HEK293 (cell line): ENCODE results near the gene BARD1.

Experiments used
- HOXA7 ChIP-seq: sonication (generic); formaldehyde crosslinking; IDR thresholded peaks from 2 replicates; pipeline ENCODE4 v1.8.1; 2022; ENCODE audit warnings: missing genetic modification reagents, borderline replicate concordance
- OVOL3 ChIP-seq: fragments of 450-650 bp; formaldehyde crosslinking; IDR thresholded peaks from 2 replicates; pipeline ENCODE4 v1.5.1; 2016; ENCODE audit warnings: missing biosample characterization, missing genetic modification characterization
- SP7 ChIP-seq: fragments of 450-650 bp; formaldehyde crosslinking; IDR thresholded peaks from 2 replicates; pipeline ENCODE4 v1.5.1; 2016; ENCODE audit warnings: missing biosample characterization, missing genetic modification characterization
- ZNF114 ChIP-seq: fragments of 450-650 bp; formaldehyde crosslinking; IDR thresholded peaks from 2 replicates; pipeline ENCODE4 v1.5.0; 2017; ENCODE audit warnings: missing biosample characterization, missing genetic modification characterization
- ZNF174 ChIP-seq: fragments of 450-650 bp; formaldehyde crosslinking; IDR thresholded peaks from 2 replicates; pipeline ENCODE4 v1.5.0; 2017; ENCODE audit warnings: missing biosample characterization, mild to moderate bottlenecking, missing genetic modification characterization
- ZNF621 ChIP-seq: fragments of 450-650 bp; formaldehyde crosslinking; IDR thresholded peaks from 2 replicates; pipeline ENCODE4 v1.5.1; 2017; ENCODE audit warnings: missing biosample characterization, missing genetic modification characterization
- ZNF747 ChIP-seq: fragments of 450-650 bp; formaldehyde crosslinking; IDR thresholded peaks from 2 replicates; pipeline ENCODE4 v1.5.1; 2016; ENCODE audit warnings: missing biosample characterization, missing genetic modification characterization
- TF ChIP-seq, protein P1 (sequence below): fragments of 450-650 bp; formaldehyde crosslinking; IDR thresholded peaks from 2 replicates; pipeline ENCODE4 v1.5.1; 2016; ENCODE audit warnings: missing biosample characterization, missing genetic modification characterization
- TF ChIP-seq, protein P2 (sequence below): fragments of 450-650 bp; formaldehyde crosslinking; IDR thresholded peaks from 2 replicates; pipeline ENCODE4 v1.5.1; 2016; ENCODE audit warnings: missing biosample characterization, missing genetic modification characterization

DNA sequence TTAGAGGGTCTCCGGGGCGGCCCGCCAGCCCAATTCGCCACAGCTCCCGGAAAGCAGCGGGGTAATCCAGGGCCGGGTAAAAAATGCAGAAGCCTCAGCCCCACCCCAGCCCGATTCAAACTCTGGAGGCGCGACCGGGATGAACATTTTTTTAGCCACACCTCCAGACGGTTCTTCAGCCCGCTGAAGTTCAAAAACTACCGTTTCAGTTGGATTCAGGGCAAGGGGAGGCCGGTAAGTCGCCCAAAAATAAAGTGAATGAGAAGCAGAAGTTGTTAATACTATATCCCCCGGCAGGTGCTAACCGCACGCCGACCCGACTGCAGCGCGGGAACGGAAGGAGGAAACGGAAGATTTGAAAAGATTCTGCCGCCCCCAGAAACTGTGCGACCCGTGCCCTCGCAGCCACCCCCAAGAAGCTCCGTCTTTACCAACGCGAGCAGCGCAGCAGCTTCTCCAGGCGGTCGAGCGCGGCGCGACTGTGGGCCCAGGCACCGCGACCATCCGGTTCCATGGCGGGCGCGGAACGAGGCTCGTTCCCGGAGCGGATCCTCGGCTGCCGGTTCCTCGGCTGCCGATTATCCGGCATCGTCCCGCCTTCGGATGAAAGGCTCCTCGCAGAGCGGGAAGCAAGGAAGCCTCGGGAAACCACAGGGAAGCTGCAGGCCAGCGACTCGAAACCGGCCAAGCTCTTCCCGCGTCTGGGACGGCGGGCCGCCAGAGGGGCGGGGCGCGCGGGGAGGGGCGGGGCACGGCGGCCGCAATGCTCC is at the start of gene BARD1:
- TF ChIP-seq, protein P1, sequence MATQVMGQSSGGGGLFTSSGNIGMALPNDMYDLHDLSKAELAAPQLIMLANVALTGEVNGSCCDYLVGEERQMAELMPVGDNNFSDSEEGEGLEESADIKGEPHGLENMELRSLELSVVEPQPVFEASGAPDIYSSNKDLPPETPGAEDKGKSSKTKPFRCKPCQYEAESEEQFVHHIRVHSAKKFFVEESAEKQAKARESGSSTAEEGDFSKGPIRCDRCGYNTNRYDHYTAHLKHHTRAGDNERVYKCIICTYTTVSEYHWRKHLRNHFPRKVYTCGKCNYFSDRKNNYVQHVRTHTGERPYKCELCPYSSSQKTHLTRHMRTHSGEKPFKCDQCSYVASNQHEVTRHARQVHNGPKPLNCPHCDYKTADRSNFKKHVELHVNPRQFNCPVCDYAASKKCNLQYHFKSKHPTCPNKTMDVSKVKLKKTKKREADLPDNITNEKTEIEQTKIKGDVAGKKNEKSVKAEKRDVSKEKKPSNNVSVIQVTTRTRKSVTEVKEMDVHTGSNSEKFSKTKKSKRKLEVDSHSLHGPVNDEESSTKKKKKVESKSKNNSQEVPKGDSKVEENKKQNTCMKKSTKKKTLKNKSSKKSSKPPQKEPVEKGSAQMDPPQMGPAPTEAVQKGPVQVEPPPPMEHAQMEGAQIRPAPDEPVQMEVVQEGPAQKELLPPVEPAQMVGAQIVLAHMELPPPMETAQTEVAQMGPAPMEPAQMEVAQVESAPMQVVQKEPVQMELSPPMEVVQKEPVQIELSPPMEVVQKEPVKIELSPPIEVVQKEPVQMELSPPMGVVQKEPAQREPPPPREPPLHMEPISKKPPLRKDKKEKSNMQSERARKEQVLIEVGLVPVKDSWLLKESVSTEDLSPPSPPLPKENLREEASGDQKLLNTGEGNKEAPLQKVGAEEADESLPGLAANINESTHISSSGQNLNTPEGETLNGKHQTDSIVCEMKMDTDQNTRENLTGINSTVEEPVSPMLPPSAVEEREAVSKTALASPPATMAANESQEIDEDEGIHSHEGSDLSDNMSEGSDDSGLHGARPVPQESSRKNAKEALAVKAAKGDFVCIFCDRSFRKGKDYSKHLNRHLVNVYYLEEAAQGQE = no peak
- TF ChIP-seq, protein P2, sequence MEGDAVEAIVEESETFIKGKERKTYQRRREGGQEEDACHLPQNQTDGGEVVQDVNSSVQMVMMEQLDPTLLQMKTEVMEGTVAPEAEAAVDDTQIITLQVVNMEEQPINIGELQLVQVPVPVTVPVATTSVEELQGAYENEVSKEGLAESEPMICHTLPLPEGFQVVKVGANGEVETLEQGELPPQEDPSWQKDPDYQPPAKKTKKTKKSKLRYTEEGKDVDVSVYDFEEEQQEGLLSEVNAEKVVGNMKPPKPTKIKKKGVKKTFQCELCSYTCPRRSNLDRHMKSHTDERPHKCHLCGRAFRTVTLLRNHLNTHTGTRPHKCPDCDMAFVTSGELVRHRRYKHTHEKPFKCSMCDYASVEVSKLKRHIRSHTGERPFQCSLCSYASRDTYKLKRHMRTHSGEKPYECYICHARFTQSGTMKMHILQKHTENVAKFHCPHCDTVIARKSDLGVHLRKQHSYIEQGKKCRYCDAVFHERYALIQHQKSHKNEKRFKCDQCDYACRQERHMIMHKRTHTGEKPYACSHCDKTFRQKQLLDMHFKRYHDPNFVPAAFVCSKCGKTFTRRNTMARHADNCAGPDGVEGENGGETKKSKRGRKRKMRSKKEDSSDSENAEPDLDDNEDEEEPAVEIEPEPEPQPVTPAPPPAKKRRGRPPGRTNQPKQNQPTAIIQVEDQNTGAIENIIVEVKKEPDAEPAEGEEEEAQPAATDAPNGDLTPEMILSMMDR (tag by site-specific recombination) = peak; percentile 19; the same call in 1 of the 2 replicates
- no peak for TF ChIP-seq ZNF747 (tag by site-specific recombination)
- TF ChIP-seq ZNF621 (tag by site-specific recombination) = no peak
- TF ChIP-seq HOXA7 (CRISPR knock-in tag) = no peak
- no peak for TF ChIP-seq ZNF174 (tag by site-specific recombination)
- peak; percentile 70 for TF ChIP-seq SP7 (tag by site-specific recombination)
- no peak for TF ChIP-seq OVOL3 (tag by site-specific recombination)
- no peak for TF ChIP-seq ZNF114 (tag by site-specific recombination)
